H1 (cell line): Measurements from ENCODE around the gene GALNT17. TPM values are rescaled to one million over a fixed set of nuclear protein-coding genes. Genes with fewer than 3 reads are reported as not detected.

ENCODE experiments used
- CTCF ChIA-PET: fragments of 300-600 bp; sonication (Branson Sonifier 250); formaldehyde crosslinking; loops from one replicate; lab custom pipeline; 2021; ENCODE audit not compliant: partially characterized antibody; lab: Charles Lee
- POLR2A ChIA-PET: fragments of 300-600 bp; sonication (Branson Sonifier 250); formaldehyde crosslinking; loops from one replicate; lab custom pipeline; 2021; ENCODE audit warnings: inconsistent platforms; ENCODE audit not compliant: partially characterized antibody; lab: Charles Lee
- DNase-seq, 2 experiments: peaks; one replicate each; pipeline versions ENCODE4 v3.0.0 to v3.0.0-alpha.2; 2010 to 2022; ENCODE audit warnings: low spot score in 2 of 2, low read depth in 1 of 2, mixed read lengths in 1 of 2
- FAIRE-seq: peaks from 2 replicates; lab custom pipeline; 2011; peaks lifted over from hg19 to GRCh38; lab: Jason Lieb, UNC
- H2AFZ ChIP-seq: 2 replicates; pipeline ENCODE4 v1.8.1; 2012; ENCODE audit warnings: low read length, inconsistent platforms
- H2AK5ac ChIP-seq: 2 replicates; pipeline ENCODE4 v1.6.1; 2013; ENCODE audit warnings: low read depth, low read length
- H2BK120ac ChIP-seq: replicated peaks from 2 replicates; pipeline ENCODE3; 2013; ENCODE audit warnings: low read depth, low read length, inconsistent platforms
- H2BK12ac ChIP-seq: 2 replicates; pipeline ENCODE4 v1.6.1; 2013; ENCODE audit warnings: low read depth, low read length
- H2BK15ac ChIP-seq: 2 replicates; pipeline ENCODE4 v1.6.1; 2013; ENCODE audit warnings: low read length
- H2BK20ac ChIP-seq: 2 replicates; pipeline ENCODE4 v1.6.1; 2013; ENCODE audit warnings: low read length
- H2BK5ac ChIP-seq: 2 replicates; pipeline ENCODE4 v1.6.1; 2013; ENCODE audit warnings: low read depth, low read length
- H3K14ac ChIP-seq: 2 replicates; pipeline ENCODE4 v1.6.1; 2013; ENCODE audit warnings: inconsistent platforms; ENCODE audit not compliant: insufficient read length
- H3K18ac ChIP-seq: 2 replicates; pipeline ENCODE4 v1.6.1; 2013; ENCODE audit warnings: low read length; ENCODE audit errors: extremely low read depth
- H3K23ac ChIP-seq: 2 replicates; pipeline ENCODE4 v1.6.1; 2013; ENCODE audit warnings: inconsistent platforms; ENCODE audit not compliant: insufficient read length
- H3K23me2 ChIP-seq: 2 replicates; pipeline ENCODE4 v1.6.1; 2013; ENCODE audit warnings: low read depth, low read length
- H3K27ac ChIP-seq: 2 replicates; pipeline ENCODE4 v1.6.1; 2011; ENCODE audit warnings: low read depth, low read length, inconsistent platforms
- H3K27me3 ChIP-seq, 4 experiments: replicated peaks in 1 of 4; 1 replicate in 1 of 4; 2 replicates in 3 of 4; pipeline versions ENCODE4 v1.6.1 to v1.8.1; 2011 to 2013; ENCODE audit warnings: low read length in 3 of 4, mild to moderate bottlenecking in 3 of 4, inconsistent platforms in 2 of 4, mixed read lengths in 2 of 4, moderate library complexity in 1 of 4; ENCODE audit not compliant: control insufficient read depth in 3 of 4, insufficient read depth in 3 of 4; ENCODE audit errors: extremely low read depth in 1 of 4
- H3K36me3 ChIP-seq, 4 experiments: 2 replicates each; pipeline versions ENCODE4 v1.6.1 to v1.8.1; 2011 to 2013; ENCODE audit warnings: mild to moderate bottlenecking in 4 of 4, low read length in 3 of 4, moderate library complexity in 2 of 4, control low read depth in 1 of 4, inconsistent platforms in 1 of 4; ENCODE audit not compliant: insufficient read depth in 4 of 4, control insufficient read depth in 2 of 4
- H3K4ac ChIP-seq: replicated peaks from 2 replicates; pipeline ENCODE3; 2013; ENCODE audit warnings: low read length, low read depth, mixed read lengths, inconsistent platforms; ENCODE audit not compliant: insufficient read length
- H3K4me1 ChIP-seq, 4 experiments: replicated peaks in 1 of 4; 1 replicate in 1 of 4; 2 replicates in 3 of 4; pipeline versions ENCODE4 v1.6.1 to v1.8.1; 2011 to 2013; ENCODE audit warnings: low read length in 3 of 4, inconsistent platforms in 2 of 4, mixed read lengths in 1 of 4; ENCODE audit not compliant: insufficient read depth in 4 of 4, control insufficient read depth in 3 of 4
- H3K4me2 ChIP-seq, 2 experiments: 2 replicates each; pipeline versions ENCODE4 v1.6.1 to v1.8.1; 2011 to 2013; ENCODE audit warnings: low read depth in 2 of 2, low read length in 2 of 2, control low read depth in 1 of 2, inconsistent platforms in 1 of 2, mild to moderate bottlenecking in 1 of 2; ENCODE audit not compliant: insufficient read depth in 1 of 2
- H3K4me3 ChIP-seq, 4 experiments: fragments of 200-600, 300-600 bp in 1 of 4; sonication (generic), shearing (Covaris generic), sonication (Bioruptor Twin) in 1 of 4; 2 replicates each; pipeline versions ENCODE4 v1.5.1 to v1.8.1; 2011 to 2016; ENCODE audit warnings: low read length in 4 of 4, low read depth in 3 of 4, control low read depth in 2 of 4, inconsistent platforms in 2 of 4, mild to moderate bottlenecking in 2 of 4, mixed read lengths in 1 of 4, moderate library complexity in 1 of 4; ENCODE audit not compliant: insufficient read depth in 2 of 4; ENCODE audit errors: extremely low read depth in 1 of 4
- H3K56ac ChIP-seq: replicated peaks from 2 replicates; pipeline ENCODE3; 2013; ENCODE audit warnings: low read depth, mild to moderate bottlenecking, mixed read lengths, low read length, inconsistent platforms; ENCODE audit not compliant: insufficient read length
- H3K79me1 ChIP-seq: 2 replicates; pipeline ENCODE4 v1.6.1; 2013; ENCODE audit warnings: low read depth, low read length, control low read depth
- H3K79me2 ChIP-seq, 2 experiments: 2 replicates each; pipeline versions ENCODE4 v1.6.1 to v1.8.1; 2012 to 2013; ENCODE audit warnings: low read length in 2 of 2, mild to moderate bottlenecking in 2 of 2, inconsistent platforms in 1 of 2; ENCODE audit not compliant: insufficient read depth in 2 of 2, control insufficient read depth in 1 of 2
- H3K9ac ChIP-seq, 4 experiments: replicated peaks in 1 of 4; 1 replicate in 1 of 4; 2 replicates in 3 of 4; pipeline versions ENCODE4 v1.6.1 to v1.8.1; 2011 to 2013; ENCODE audit warnings: low read depth in 3 of 4, low read length in 3 of 4, control low read depth in 2 of 4, mild to moderate bottlenecking in 2 of 4, moderate library complexity in 2 of 4, inconsistent platforms in 1 of 4; ENCODE audit errors: extremely low read depth in 1 of 4
- H3K9me3 ChIP-seq, 2 experiments: 2 replicates each; pipeline versions ENCODE4 v1.6.1 to v1.8.1; 2012 to 2013; ENCODE audit warnings: mild to moderate bottlenecking in 2 of 2, moderate library complexity in 2 of 2, control low read depth in 1 of 2, inconsistent platforms in 1 of 2, low read depth in 1 of 2, low read length in 1 of 2, mixed read lengths in 1 of 2; ENCODE audit not compliant: insufficient read depth in 2 of 2
- H4K20me1 ChIP-seq, 2 experiments: replicated peaks in 1 of 2; 2 replicates each; pipeline versions ENCODE3 to v1.8.1; 2011 to 2013; ENCODE audit warnings: inconsistent platforms in 2 of 2, low read length in 2 of 2, mild to moderate bottlenecking in 1 of 2; ENCODE audit not compliant: insufficient read depth in 2 of 2, control insufficient read depth in 1 of 2
- H4K5ac ChIP-seq: 2 replicates; pipeline ENCODE4 v1.6.1; 2013; ENCODE audit warnings: low read length, low read depth, mixed read lengths, inconsistent platforms; ENCODE audit not compliant: insufficient read length
- H4K8ac ChIP-seq: 2 replicates; pipeline ENCODE4 v1.8.0; 2013; ENCODE audit warnings: mild to moderate bottlenecking, moderate library complexity, low read length, inconsistent platforms; ENCODE audit not compliant: insufficient read depth; ENCODE audit errors: extremely low read depth
- H4K91ac ChIP-seq: replicated peaks from 2 replicates; pipeline ENCODE3; 2013; ENCODE audit warnings: low read length, mixed read lengths, inconsistent platforms; ENCODE audit not compliant: insufficient read length
- CTBP2 ChIP-seq: IDR thresholded peaks from 2 replicates; pipeline ENCODE4 v1.7.0; 2011; ENCODE audit warnings: borderline replicate concordance, mild to moderate bottlenecking, moderate library complexity, mixed read lengths, low read length; ENCODE audit not compliant: insufficient read depth, insufficient read length
- GTF2F1 ChIP-seq: IDR thresholded peaks from 2 replicates; pipeline ENCODE4 v1.6.1; 2012; ENCODE audit warnings: low read depth, low read length, improper control_type of control experiment, borderline replicate concordance
- RXRA ChIP-seq: IDR thresholded peaks from 2 replicates; pipeline ENCODE4 v1.6.1; 2011; ENCODE audit warnings: low read depth, mild to moderate bottlenecking, low read length, moderate library complexity; ENCODE audit not compliant: insufficient read depth
- SP4 ChIP-seq: IDR thresholded peaks from 2 replicates; pipeline ENCODE4 v1.6.1; 2012; ENCODE audit warnings: low read length, inconsistent platforms
- WGBS, 2 experiments: shearing (Covaris generic) in 1 of 2; methylation state at CpG; one replicate each; pipeline versions ENCODE4 v1.1.6 to v1.1.7; 2013 to 2015; ENCODE audit warnings: low lambda C conversion rate in 2 of 2, mixed read lengths in 2 of 2, inconsistent platforms in 1 of 2, low coverage in 1 of 2, missing lambda C conversion rate in 1 of 2; ENCODE audit not compliant: insufficient replicate concordance in 2 of 2, insufficient coverage in 1 of 2, insufficient read length in 1 of 2; ENCODE audit errors: extremely low coverage in 1 of 2, missing lambda C conversion rate in 1 of 2; 5-methylcytosine and 5-hydroxymethylcytosine counted together
- polyA plus RNA-seq, 7 experiments: library from polyadenylated mRNA; depleted of rRNA in 3 of 7; stranded (reverse) in 5 of 7; unstranded in 2 of 7; fragments of >200 nt in 5 of 7; fragments of 200-250 nt in 2 of 7; gene quantifications; 1 replicate in 5 of 7; 2 replicates in 1 of 7; 4 replicates in 1 of 7; pipeline versions ENCODE4 v1.2.1 to v1.2.3, GENCODE V29; 2011 to 2013; ENCODE audit warnings: missing spikeins in 2 of 7, mixed read lengths in 2 of 7
- total RNA-seq: library from RNA; stranded (reverse); fragmentation: NEBNext Ultra II Directional; extraction: Animal tissue kit (Norgen Biotek cat#: 25700); gene quantifications from 2 replicates; pipeline ENCODE4 v1.2.1, GENCODE V29; 2021

Gene GALNT17
- total and polyA plus RNA-seq, 2 of the 8 experiments (the other 6 are each of a cell fraction or from before 2014, with no cell fraction given), result 37.7 to 47.0 TPM

- Histone ChIP-seq H2BK120ac (no peak overlapping the region), H3K4me2 (no peak overlapping the region), H2AK5ac (no peak overlapping the region), H3K27me3 (no peaks in the 10 kb centered on the region), H4K20me1 (no peaks in the 10 kb centered on the region), H3K23me2 (no peaks in the 10 kb centered on the region), H3K56ac (no peak overlapping the region), H3K14ac (no peak overlapping the region), H3K9me3 (0 out of 4 replicates have a peak, but pooled peaks cover 0 to 2% of the 10 kb centered on the region in 2 experiments), H3K23ac (no peak overlapping the region), H3K36me3 (no peaks in the 10 kb centered on the region; a peak in 1 of 8 replicates), H2AFZ (no peak overlapping the region), H3K18ac (no peak overlapping the region), H2BK5ac (no peak overlapping the region), H3K27ac (no peak overlapping the region), H4K91ac (no peak overlapping the region), H3K4me1 (no peaks in the 10 kb centered on the region), H3K79me1 (no peaks in the 10 kb centered on the region), H4K8ac (no peak overlapping the region), H2BK20ac (no peak overlapping the region), H3K4ac (no peak overlapping the region), H2BK15ac (no peak overlapping the region), H3K9ac (no peak overlapping the region), H3K79me2 (no peaks in the 10 kb centered on the region), H4K5ac (no peak overlapping the region), H2BK12ac (no peak overlapping the region), H3K4me3 (no peak overlapping the region)
- 90% methylated on average over 6 of the region's 6 CpGs; no CpG with 5 or more reads in 1 of the 2 experiments for WGBS, 2 experiments
- POLR2A ChIA-PET, result interaction anchor here (0.8 to 1.1 kb wide), 2 partner anchors 13 to 48 kb away, joined by 3 read pairs; no protein-coding TSS in a partner anchor
- TF ChIP-seq GTF2F1, result no peak
- TF ChIP-seq RXRA, result no peak
- no peak for TF ChIP-seq SP4
- TF ChIP-seq CTBP2, result no peak
- DNase-seq, result no peak
- CTCF ChIA-PET, result interaction anchor here (0.6 to 1.1 kb wide), 2 partner anchors 41 to 303 kb away, joined by 3 read pairs; no protein-coding TSS in a partner anchor
- FAIRE-seq, result no peak
Measured at GRCh38 chr7:71694665-71695064, 562.7 kb downstream of the GALNT17 start.
